IMR-90 (cell line): Measurements from ENCODE around the gene RYR3. TPM values are rescaled to one million over a fixed set of nuclear protein-coding genes. Genes with fewer than 3 reads are reported as not detected.

Source experiments
- ATAC-seq: fragments of 200-7000 bp; cut with Tn5 transposase; 2 replicates; pipeline ENCODE4 v1.9.1; 2020; ENCODE audit warnings: low read depth, mild to moderate bottlenecking, moderate library complexity
- BruUV-seq: library from RNA; stranded (reverse); fragments of 400-500 nt; replicated peaks from 2 replicates; lab custom pipeline; 2021; lab: Mats Ljungman, UMichigan
- CTCF ChIA-PET: fragments of 300-600 bp; formaldehyde crosslinking; extraction: SDS; loops from one replicate; lab custom pipeline; 2021; ENCODE audit warnings: antibody characterized with exemption; lab: Yijun Ruan, JAX
- POLR2A ChIA-PET: fragments of 300-600 bp; sonication (Branson Sonifier 250); formaldehyde crosslinking; loops from one replicate; lab custom pipeline; 2022; ENCODE audit warnings: antibody characterized with exemption; ENCODE audit not compliant: unreplicated experiment; lab: Charles Lee
- DNase-seq: peaks from one replicate; pipeline ENCODE4 v3.0.0; 2013
- H2AFZ ChIP-seq: replicated peaks from 2 replicates; pipeline ENCODE3; 2013; ENCODE audit warnings: low read length, mild to moderate bottlenecking; ENCODE audit not compliant: poor library complexity
- H2AK5ac ChIP-seq: 2 replicates; pipeline ENCODE4 v1.6.1; 2013; ENCODE audit warnings: low read depth, low read length, inconsistent platforms
- H2AK9ac ChIP-seq: replicated peaks from 2 replicates; pipeline ENCODE3; 2013; ENCODE audit warnings: mild to moderate bottlenecking, low read depth, low read length, moderate library complexity; ENCODE audit not compliant: poor library complexity
- H2BK120ac ChIP-seq: 2 replicates; pipeline ENCODE4 v1.6.1; 2013; ENCODE audit warnings: low read depth, low read length, inconsistent platforms
- H2BK15ac ChIP-seq: 3 replicates; pipeline ENCODE4 v1.6.1; 2013; ENCODE audit warnings: low read depth, low read length, inconsistent platforms
- H2BK20ac ChIP-seq: 2 replicates; pipeline ENCODE4 v1.6.1; 2013; ENCODE audit warnings: low read depth, mild to moderate bottlenecking, inconsistent platforms, low read length, moderate library complexity
- H2BK5ac ChIP-seq: 2 replicates; pipeline ENCODE4 v1.6.1; 2013; ENCODE audit warnings: mild to moderate bottlenecking, low read depth, low read length, inconsistent platforms; ENCODE audit not compliant: poor library complexity, severe bottlenecking
- H3K14ac ChIP-seq: replicated peaks from 2 replicates; pipeline ENCODE4 v1.6.1; 2013; ENCODE audit warnings: low read depth, low read length, inconsistent platforms
- H3K18ac ChIP-seq: 2 replicates; pipeline ENCODE4 v1.6.1; 2013; ENCODE audit warnings: low read depth, low read length, control low read depth
- H3K23ac ChIP-seq: 2 replicates; pipeline ENCODE4 v1.6.1; 2013; ENCODE audit warnings: low read depth, low read length, inconsistent platforms
- H3K27ac ChIP-seq: 2 replicates; pipeline ENCODE4 v1.5.1; 2013; ENCODE audit warnings: mild to moderate bottlenecking, control low read depth, low read length; ENCODE audit not compliant: insufficient read depth
- H3K27me3 ChIP-seq: 2 replicates; pipeline ENCODE4 v1.6.1; 2013; ENCODE audit warnings: low read length; ENCODE audit not compliant: control insufficient read depth, insufficient read depth
- H3K36me3 ChIP-seq: 2 replicates; pipeline ENCODE4 v1.6.1; 2013; ENCODE audit warnings: low read length, mixed read lengths; ENCODE audit not compliant: control insufficient read depth, insufficient read depth
- H3K4ac ChIP-seq: 2 replicates; pipeline ENCODE4 v1.6.1; 2013; ENCODE audit warnings: low read depth, low read length, inconsistent platforms
- H3K4me1 ChIP-seq: 2 replicates; pipeline ENCODE4 v1.6.1; 2013; ENCODE audit warnings: low read length, mixed read lengths; ENCODE audit not compliant: control insufficient read depth, insufficient read depth
- H3K4me2 ChIP-seq: 2 replicates; pipeline ENCODE4 v1.6.1; 2013; ENCODE audit warnings: low read depth, mild to moderate bottlenecking, control low read depth, low read length, moderate library complexity
- H3K4me3 ChIP-seq: 2 replicates; pipeline ENCODE4 v1.5.1; 2013; ENCODE audit warnings: low read depth, mild to moderate bottlenecking, control low read depth, low read length, moderate library complexity; ENCODE audit not compliant: insufficient read depth
- H3K56ac ChIP-seq: 2 replicates; pipeline ENCODE4 v1.6.1; 2013; ENCODE audit warnings: low read length, inconsistent platforms; ENCODE audit not compliant: insufficient read depth; ENCODE audit errors: extremely low read depth
- H3K79me1 ChIP-seq, 2 experiments: 2 replicates each; pipeline ENCODE4 v1.6.1; 2013; ENCODE audit warnings: low read length in 2 of 2, inconsistent platforms in 1 of 2, low read depth in 1 of 2
- H3K9ac ChIP-seq: 2 replicates; pipeline ENCODE4 v1.6.1; 2013; ENCODE audit warnings: low read depth, low read length, control low read depth
- H3K9me1 ChIP-seq: 2 replicates; pipeline ENCODE4 v1.6.1; 2013; ENCODE audit warnings: low read length, inconsistent platforms; ENCODE audit not compliant: insufficient read depth
- H3K9me3 ChIP-seq: 2 replicates; pipeline ENCODE4 v1.6.1; 2013; ENCODE audit warnings: low read length; ENCODE audit not compliant: control insufficient read depth, insufficient read depth
- H4K20me1 ChIP-seq: 2 replicates; pipeline ENCODE4 v1.6.1; 2013; ENCODE audit warnings: low read length, inconsistent platforms; ENCODE audit not compliant: insufficient read depth
- H4K5ac ChIP-seq: 2 replicates; pipeline ENCODE4 v1.6.1; 2013; ENCODE audit warnings: mild to moderate bottlenecking, low read depth, low read length, control low read depth
- H4K8ac ChIP-seq, 2 experiments: 2 replicates each; pipeline ENCODE4 v1.6.1; 2013; ENCODE audit warnings: low read depth in 2 of 2, low read length in 2 of 2, control low read depth in 1 of 2, inconsistent platforms in 1 of 2
- H4K91ac ChIP-seq: 2 replicates; pipeline ENCODE4 v1.6.1; 2013; ENCODE audit warnings: low read depth, low read length, inconsistent platforms; ENCODE audit not compliant: insufficient read depth
- CTCF ChIP-seq: conservative IDR thresholded peaks from 2 replicates; pipeline ENCODE4 v1.5.1; 2012; ENCODE audit warnings: mild to moderate bottlenecking, low read depth, low read length, improper control_type of control experiment
- ELK1 ChIP-seq: fragments of 150-350 bp; IDR thresholded peaks from 2 replicates; pipeline ENCODE4 v1.6.1; 2016; ENCODE audit warnings: low read depth, mild to moderate bottlenecking, low read length, moderate library complexity, borderline replicate concordance
- RAD21 ChIP-seq: IDR thresholded peaks from 2 replicates; pipeline ENCODE4 v1.6.1; 2012; ENCODE audit warnings: low read length, improper control_type of control experiment
- SMC3 ChIP-seq: fragments of 150-350 bp; IDR thresholded peaks from 2 replicates; pipeline ENCODE4 v1.6.1; 2016; ENCODE audit warnings: low read depth, mild to moderate bottlenecking, antibody characterized with exemption, low read length, moderate library complexity
- WGBS, 2 experiments: methylation state at CpG; one replicate each; pipeline versions ENCODE4 v1.1.5 to v1.1.7; 2013; ENCODE audit warnings: missing lambda C conversion rate in 2 of 2; ENCODE audit not compliant: insufficient read length in 1 of 2; ENCODE audit errors: extremely low coverage in 2 of 2; 5-methylcytosine and 5-hydroxymethylcytosine counted together
- dilution Hi-C: fragments of 300-500 bp; cut with HindIII; formaldehyde crosslinking; loops from one replicate; pipeline ENCODE4 v1.14.3; 2018; ENCODE audit warnings: low sequenced_read_pairs; ENCODE audit not compliant: unreplicated experiment
- in situ Hi-C: fragments of 300-500 bp; cut with MboI; formaldehyde crosslinking; loops from 3 replicates; pipeline ENCODE4 v1.14.3; 2019; ENCODE audit warnings: low sequenced_read_pairs, inconsistent platforms, mixed read lengths
- intact Hi-C: fragments of 100-400 bp; cut with micrococcal nuclease; formaldehyde crosslinking; loops from 2 replicates; pipeline ENCODE4 v1.10.0; 2022
- polyA plus RNA-seq, 3 experiments: library from polyadenylated mRNA; depleted of rRNA; stranded (reverse); fragments of >200 nt; gene quantifications; 2 replicates each; pipeline ENCODE4 v1.2.3, GENCODE V29; 2012; ENCODE audit warnings: low replicate concordance in 1 of 3
- total RNA-seq: library from RNA; depleted of rRNA; stranded (reverse); fragments of >200 nt; gene quantifications from 2 replicates; pipeline ENCODE4 v1.2.3, GENCODE V29; 2012

The RYR3 gene
- total and polyA plus RNA-seq, 2 of the 4 experiments (the other 2 are of a cell fraction) = 0.18 TPM; not detected in 1

- DNase-seq (no peak), ATAC-seq (no peak)
- ChIA-PET POLR2A (no interaction called here), CTCF (interaction anchor here (1.2 kb wide), 1 partner anchor 28 kb away, joined by 3 read pairs; no protein-coding TSS in a partner anchor)
- Histone ChIP-seq H2AFZ (no peak overlapping the region), H3K27ac (no peak overlapping the region), H3K4ac (no peak overlapping the region), H3K4me1 (no peaks in the 10 kb centered on the region), H4K20me1 (no peaks in the 10 kb centered on the region), H3K23ac (no peak overlapping the region), H3K18ac (no peak overlapping the region), H3K36me3 (no peaks in the 10 kb centered on the region), H3K4me3 (no peak overlapping the region), H2BK5ac (no peak overlapping the region), H3K56ac (no peak overlapping the region), H2AK5ac (no peak overlapping the region), H2BK20ac (no peak overlapping the region), H3K9me3 (no peaks in the 10 kb centered on the region), H2AK9ac (no peak overlapping the region), H4K91ac (no peak overlapping the region), H3K9ac (no peak overlapping the region), H4K8ac (no peak overlapping the region), H2BK120ac (no peak overlapping the region), H3K14ac (no peak overlapping the region), H2BK15ac (no peak overlapping the region), H3K27me3 (peaks cover 4% of the 10 kb centered on the region; the same call in 1 of the 2 replicates), H3K79me1 (no peaks in the 10 kb centered on the region), H3K4me2 (no peak overlapping the region), H3K9me1 (no peaks in the 10 kb centered on the region), H4K5ac (no peak overlapping the region)
- no TSS peak for BruUV-seq
- dilution Hi-C loops = no loop called here
- intact Hi-C loops = no loop called here
- in situ Hi-C loops = no loop called here
- TF ChIP-seq CTCF (peak; percentile 21; the same call in 1 of the 2 replicates), SMC3 (peak; percentile 21; the same call in 1 of the 2 replicates), ELK1 (no peak), RAD21 (peak; percentile 14; the same call in 1 of the 2 replicates)
- 37% methylated on average over 2 of the region's 7 CpGs; no CpG with 5 or more reads in 1 of the 2 experiments for WGBS, 2 experiments
These were observed 455.6 kb downstream of the RYR3 start for GRCh38 chr15:33766389-33766788.
